HG03460 (cell line): ENCODE measurements around the gene TENT5C.
"Not testable (repeated sequence)": the region's sequence is repeated elsewhere in the genome, so short reads cannot be mapped to it uniquely, and the experiment has no call there.

Source experiments
- ATAC-seq: cut with Tn5 transposase; IDR thresholded peaks from one replicate; pipeline ENCODE4 v1.9.1; 2021; ENCODE audit not compliant: unreplicated experiment

TENT5C gene

GRCh38 chr1:117605774-117606648 is at the start of gene TENT5C:
TSS of gene TENT5C (plus strand) at chr1:117606048. CDS start at chr1:117622869, 16,821 bp downstream.
- ATAC-seq: peak; percentile 84

- no peak for ATAC-seq
These were observed 49.5 kb upstream of the TENT5C start for GRCh38 chr1:117556341-117556740.

GRCh38 chr1:117556976-117557375 is 48.9 kb upstream of the TENT5C start:
- no peak for ATAC-seq

GRCh38 chr1:117558451-117558850 is 47.4 kb upstream of the TENT5C start:
- ATAC-seq: not testable (repeated sequence)

GRCh38 chr1:117559139-117559538 is 46.7 kb upstream of the TENT5C start:
- ATAC-seq: no peak

GRCh38 chr1:117559985-117560384 is 45.9 kb upstream of the TENT5C start:
- no peak for ATAC-seq

- ATAC-seq: no peak
These were observed 44.8 kb upstream of the TENT5C start for GRCh38 chr1:117561071-117561470.

GRCh38 chr1:117561551-117561950 is 44.3 kb upstream of the TENT5C start:
- ATAC-seq: no peak

- no peak for ATAC-seq
These were observed 43.0 kb upstream of the TENT5C start for GRCh38 chr1:117562581-117563491.

- no peak for ATAC-seq
These were observed 42.4 kb upstream of the TENT5C start for GRCh38 chr1:117563492-117563875.

GRCh38 chr1:117564227-117565075 is 41.4 kb upstream of the TENT5C start:
- ATAC-seq: no peak

- no peak for ATAC-seq
These were observed 40.7 kb upstream of the TENT5C start for GRCh38 chr1:117565076-117565556.

GRCh38 chr1:117565745-117566455 is 39.9 kb upstream of the TENT5C start:
- no peak for ATAC-seq

GRCh38 chr1:117566556-117566955 is 39.3 kb upstream of the TENT5C start:
- ATAC-seq: no peak

- ATAC-seq: no peak
These were observed 38.4 kb upstream of the TENT5C start for GRCh38 chr1:117567435-117567834.

GRCh38 chr1:117567976-117568375 is 37.9 kb upstream of the TENT5C start:
- no peak for ATAC-seq

- no peak for ATAC-seq
These were observed 36.8 kb upstream of the TENT5C start for GRCh38 chr1:117568999-117569398.

- no peak for ATAC-seq
These were observed 36.0 kb upstream of the TENT5C start for GRCh38 chr1:117569856-117570255.

GRCh38 chr1:117570988-117571409 is 34.8 kb upstream of the TENT5C start:
- ATAC-seq: no peak

- no peak for ATAC-seq
These were observed 34.4 kb upstream of the TENT5C start for GRCh38 chr1:117571496-117571895.
